Prostate gland (tissue), 2 donors: ENCODE results near the gene SUFU. TPM values are rescaled to one million over a fixed set of nuclear protein-coding genes. Genes with fewer than 3 reads are reported as not detected.

ENCODE experiments used
- DNase-seq: peaks from one replicate; pipeline ENCODE4 v3.0.0-alpha.2; 2019; ENCODE audit warnings: low spot score
- H3K27ac ChIP-seq, 2 donors: fragments of 200-600 bp; sonication (generic); 2 replicates each; pipeline ENCODE4 v1.5.1; 2017 to 2019
- H3K27me3 ChIP-seq: fragments of 200-600 bp; sonication (generic); replicated peaks from 2 replicates; pipeline ENCODE4 v1.5.1; 2019; ENCODE audit not compliant: insufficient read depth
- H3K36me3 ChIP-seq, 2 donors: fragments of 200-600 bp; sonication (generic); 1 replicate in 1 of 2; 2 replicates in 1 of 2; pipeline versions ENCODE4 v1.5.1 to v1.8.1; 2017 to 2019
- H3K4me1 ChIP-seq: fragments of 200-600 bp; sonication (generic); replicated peaks from 2 replicates; pipeline ENCODE4 v1.5.1; 2019
- H3K4me3 ChIP-seq, 2 donors: fragments of 200-600 bp; sonication (generic); 2 replicates each; pipeline ENCODE4 v1.5.1; 2017 to 2019
- H3K9me3 ChIP-seq: fragments of 200-600 bp; sonication (generic); 2 replicates; pipeline ENCODE4 v1.5.1; 2017
- CTCF ChIP-seq, 4 experiments: fragments of 200-600 bp in 2 of 4; fragments of 450-650 bp in 2 of 4; sonication (generic) in 2 of 4; IDR thresholded peaks; 1 replicate in 3 of 4; 2 replicates in 1 of 4; pipeline ENCODE4 v1.5.1; 2016 to 2019; ENCODE audit warnings: antibody characterized with exemption in 4 of 4, mild to moderate bottlenecking in 2 of 4, moderate library complexity in 2 of 4
- POLR2A ChIP-seq: fragments of 450-650 bp; IDR thresholded peaks from one replicate; pipeline ENCODE4 v1.6.1; 2016; ENCODE audit warnings: antibody characterized with exemption, mild to moderate bottlenecking
- POLR2AphosphoS5 ChIP-seq: sonication (generic); formaldehyde crosslinking; IDR thresholded peaks from one replicate; pipeline ENCODE4 v1.6.1; 2017; ENCODE audit warnings: antibody characterized with exemption
- WGBS: methylation state at CpG from one replicate; pipeline ENCODE4 v1.1.5; 2018; 5-methylcytosine and 5-hydroxymethylcytosine counted together
- intact Hi-C: fragments of 100-400 bp; cut with DNase I; formaldehyde crosslinking; loops from one replicate; pipeline ENCODE4 v1.14.2; 2022
- total RNA-seq, 2 donors: library from RNA; depleted of rRNA; stranded (reverse); fragments of >200 nt; gene quantifications; one replicate each; pipeline ENCODE4 v1.1.0, GENCODE V29; 2016

SUFU gene
- total RNA-seq, 2 donors from 2014 or later: 17.4 to 20.4 TPM

- 39% methylated on average over 3 of the region's 3 CpGs for WGBS
- Histone ChIP-seq H3K4me3 (no peak overlapping the region), H3K27ac (no peak overlapping the region), H3K4me1 (no peaks in the 10 kb centered on the region), H3K9me3 (no peaks in the 10 kb centered on the region), H3K27me3 (no peaks in the 10 kb centered on the region), H3K36me3 (no peaks in the 10 kb centered on the region)
- DNase-seq: peak; percentile 46
- intact Hi-C loops: loop anchor here (5.0 kb wide), 1 partner anchor 89 kb away; no protein-coding TSS in a partner anchor
- peak; percentile 44 to 79 (median 62) for TF ChIP-seq CTCF (IDR thresholded peaks at IDR 0.05)
- TF ChIP-seq POLR2AphosphoS5: no peak
- TF ChIP-seq POLR2A: no peak
Observed at GRCh38 chr10:102596506-102596971, 92.8 kb downstream of the SUFU start.

GRCh38 chr10:102597131-102597991, 93.6 kb downstream of the SUFU start:
- Histone ChIP-seq H3K4me1 (no peaks in the 10 kb centered on the region), H3K27me3 (no peaks in the 10 kb centered on the region), H3K27ac (no peak overlapping the region), H3K4me3 (no peak overlapping the region), H3K36me3 (no peaks in the 10 kb centered on the region), H3K9me3 (no peaks in the 10 kb centered on the region)
- 80% methylated on average over 16 of the region's 16 CpGs for WGBS
- TF ChIP-seq CTCF (IDR thresholded peaks at IDR 0.05): no peak
- no peak for TF ChIP-seq POLR2A
- no peak for TF ChIP-seq POLR2AphosphoS5
- no peak for DNase-seq
- intact Hi-C loops: loop anchor here (5.0 kb wide), 1 partner anchor 90 kb away; no protein-coding TSS in a partner anchor

GRCh38 chr10:102598243-102598642, 94.5 kb downstream of the SUFU start:
- no peak overlapping the region for H3K4me3 ChIP-seq
- H3K36me3 ChIP-seq: no peaks in the 10 kb centered on the region
- no peak overlapping the region for H3K27ac ChIP-seq
- H3K4me1 ChIP-seq: no peaks in the 10 kb centered on the region
- intact Hi-C loops: loop anchor here (5.0 kb wide), 1 partner anchor 91 kb away; no protein-coding TSS in a partner anchor
- H3K9me3 ChIP-seq: no peaks in the 10 kb centered on the region
- no peaks in the 10 kb centered on the region for H3K27me3 ChIP-seq
- TF ChIP-seq POLR2AphosphoS5 (no peak), POLR2A (no peak), CTCF (IDR thresholded peaks at IDR 0.05) (no peak)
- DNase-seq: no peak
- WGBS: 90% methylated on average over 8 of the region's 8 CpGs

GRCh38 chr10:102599565-102600327, 96.0 kb downstream of the SUFU start:
- WGBS: 53% methylated on average over 7 of the region's 7 CpGs
- no peaks in the 10 kb centered on the region for H3K9me3 ChIP-seq
- no peaks in the 10 kb centered on the region for H3K36me3 ChIP-seq
- intact Hi-C loops: loop anchor here (5.0 kb wide), 1 partner anchor 92 kb away; no protein-coding TSS in a partner anchor
- DNase-seq: no peak
- H3K27me3 ChIP-seq: no peaks in the 10 kb centered on the region
- no peak overlapping the region for H3K27ac ChIP-seq
- no peak for TF ChIP-seq POLR2A
- TF ChIP-seq CTCF (IDR thresholded peaks at IDR 0.05): no peak
- no peak for TF ChIP-seq POLR2AphosphoS5
- no peak overlapping the region for H3K4me3 ChIP-seq
- no peaks in the 10 kb centered on the region for H3K4me1 ChIP-seq
